ENCODE measurements around the gene OR2G3. TPM values are rescaled to one million over a fixed set of nuclear protein-coding genes. Genes with fewer than 3 reads are reported as not detected.
A peak's percentile ranks its signal among the peaks of the same experiment; 100 is the strongest.

Gene OR2G3
- not detected for polyA plus RNA-seq (2012; ENCODE audit: insufficient read depth, insufficient read length)

DNA sequence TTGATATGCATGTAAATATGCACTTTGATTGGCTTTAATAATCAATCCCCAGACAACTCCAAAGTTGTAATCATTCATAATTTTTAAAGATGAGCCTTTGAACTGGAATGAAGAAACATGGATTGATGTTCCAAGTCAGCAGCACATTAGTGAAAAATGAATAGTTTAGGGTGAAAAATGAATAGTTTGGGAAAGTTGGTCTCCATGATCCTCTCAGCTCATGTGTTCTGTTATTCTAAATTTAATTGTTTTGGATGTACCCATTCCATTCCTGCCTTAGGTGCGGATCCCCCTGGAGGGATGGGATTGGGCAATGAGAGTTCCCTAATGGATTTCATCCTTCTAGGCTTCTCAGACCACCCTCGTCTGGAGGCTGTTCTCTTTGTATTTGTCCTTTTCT, at the start of gene OR2G3:
Gene OR2G3 (plus strand): TSS at position 301 of the 400 bp plus-strand sequence. CDS start 0 bp downstream, at position 301.
- no peak within 1 kb of the TSS for H3K4me3 ChIP-seq (ENCODE audit: low read length)
- DNase-seq (ENCODE audit: low read depth, low spot score) = no peak

GRCh38 chr1:247557926-247558674, 47.3 kb upstream of the OR2G3 start:
- H3K4me3 ChIP-seq (ENCODE audit: low read length) = no peak overlapping the region
- no peak for DNase-seq (ENCODE audit: low read depth, low spot score)

- H3K4me3 ChIP-seq (ENCODE audit: low read length) = no peak overlapping the region
- no peak for DNase-seq (ENCODE audit: low read depth, low spot score)
Observed at GRCh38 chr1:247561711-247562110, 43.7 kb upstream of the OR2G3 start.

GRCh38 chr1:247562198-247562597, 43.2 kb upstream of the OR2G3 start:
- H3K4me3 ChIP-seq (ENCODE audit: low read length) = no peak overlapping the region
- no peak for DNase-seq (ENCODE audit: low read depth, low spot score)

- no peak for DNase-seq (ENCODE audit: low read depth, low spot score)
- no peak overlapping the region for H3K4me3 ChIP-seq (ENCODE audit: low read length)
Observed at GRCh38 chr1:247574236-247574635, 31.1 kb upstream of the OR2G3 start.

- no peak overlapping the region for H3K4me3 ChIP-seq (ENCODE audit: low read length)
- DNase-seq (ENCODE audit: low read depth, low spot score) = no peak
Observed at GRCh38 chr1:247574664-247575063, 30.7 kb upstream of the OR2G3 start.

- no peak overlapping the region for H3K4me3 ChIP-seq (ENCODE audit: low read length)
- peak; percentile 23 for DNase-seq (ENCODE audit: low read depth, low spot score)
Observed at GRCh38 chr1:247576514-247576913, 28.9 kb upstream of the OR2G3 start.

DNA sequence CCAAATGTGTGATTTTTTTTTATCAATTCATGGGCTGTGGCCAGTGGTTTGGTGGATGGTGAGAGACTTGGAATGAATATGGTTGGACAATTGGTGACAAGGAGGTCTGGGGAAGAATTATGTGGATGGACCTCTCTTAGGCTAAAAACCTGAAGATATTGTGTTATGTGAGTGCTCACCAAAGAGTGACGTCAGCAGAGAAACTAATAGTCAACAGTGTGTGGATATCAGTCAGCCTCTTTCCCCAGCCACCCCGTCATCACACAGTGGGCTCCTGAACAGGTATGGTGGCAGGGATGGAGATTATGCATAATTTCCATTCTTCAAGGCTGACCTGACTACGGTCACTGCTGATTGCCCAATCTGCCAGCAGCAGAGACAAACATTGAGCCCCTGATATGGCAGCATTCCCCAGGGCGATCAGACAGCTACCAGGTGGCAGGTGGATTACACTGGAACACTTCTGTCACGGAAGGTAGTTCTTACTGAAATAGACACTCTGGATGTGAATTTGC, 26.4 kb upstream of the OR2G3 start:
- H3K4me3 ChIP-seq (ENCODE audit: low read length) = no peak overlapping the region
- no peak for DNase-seq (ENCODE audit: low read depth, low spot score)

- DNase-seq (ENCODE audit: low read depth, low spot score) = no peak
- H3K4me3 ChIP-seq (ENCODE audit: low read length) = no peak within 1 kb of the TSS
Observed at GRCh38 chr1:247588060-247588459, 17.3 kb upstream of the OR2G3 start, which contains the start of gene OR2G2. Gene OR2G2, plus strand, starts transcription at chr1:247588360. Its CDS starts 0 bp downstream, at chr1:247588360.

GRCh38 chr1:247613405-247613804, 8.0 kb downstream of the OR2G3 start:
- no peak for DNase-seq (ENCODE audit: low read depth, low spot score)

DNA sequence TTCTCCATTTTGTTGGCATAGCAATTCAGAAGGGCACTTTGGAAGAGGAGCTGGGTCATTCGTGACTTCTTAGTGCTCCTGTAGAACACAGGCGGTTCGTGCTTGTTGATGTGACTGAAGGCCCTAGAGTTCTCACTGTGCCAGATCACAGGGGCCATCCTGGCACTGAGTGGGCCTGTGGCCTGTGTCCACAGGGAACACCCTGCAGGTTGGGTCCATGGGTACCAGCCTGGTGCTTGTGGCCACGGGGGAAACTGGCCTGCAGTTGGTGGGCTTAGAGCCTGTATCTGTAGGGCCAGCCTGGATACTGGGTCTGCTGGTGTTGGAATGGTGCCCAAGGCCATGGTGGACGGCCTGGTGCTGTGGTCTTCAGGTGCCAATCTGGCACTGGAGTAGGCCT, 9.2 kb downstream of the OR2G3 start:
- no peak overlapping the region for H3K4me3 ChIP-seq (ENCODE audit: low read length)
- DNase-seq (ENCODE audit: low read depth, low spot score) = no peak

More at GRCh38 chr1:247613405-247613804, 8.0 kb downstream of the OR2G3 start:
- no peak overlapping the region for H3K4me3 ChIP-seq (ENCODE audit: low read length)

GRCh38 chr1:247627951-247628350, 22.6 kb downstream of the OR2G3 start:
- H3K4me3 ChIP-seq (ENCODE audit: low read length) = no peak overlapping the region

GRCh38 chr1:247638011-247638410, 32.6 kb downstream of the OR2G3 start:
- no peak for DNase-seq (ENCODE audit: low read depth, low spot score)
- H3K4me3 ChIP-seq (ENCODE audit: low read length) = no peak overlapping the region

More at GRCh38 chr1:247627951-247628350, 22.6 kb downstream of the OR2G3 start:
- no peak for DNase-seq (ENCODE audit: low read depth, low spot score)

DNA sequence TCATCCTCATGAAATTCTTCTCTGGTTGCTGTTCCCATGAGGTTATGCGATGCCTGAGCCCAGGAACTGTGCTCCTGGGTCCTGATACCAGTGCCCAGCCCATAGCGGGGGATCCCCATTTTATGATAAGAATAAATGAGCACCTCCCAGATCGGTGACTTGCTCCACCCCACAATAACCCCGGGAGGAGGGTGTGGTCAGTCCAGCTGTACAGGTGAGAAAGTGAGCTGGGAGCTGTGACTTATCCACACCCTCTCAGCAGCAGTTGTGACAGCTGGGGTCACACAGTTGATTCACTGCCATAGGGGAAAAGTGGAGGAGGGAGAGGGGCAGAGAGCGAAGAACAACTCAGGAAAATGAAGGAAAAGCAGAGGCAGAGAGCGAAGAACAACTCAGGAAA, 33.4 kb downstream of the OR2G3 start:
- DNase-seq (ENCODE audit: low read depth, low spot score) = no peak
- H3K4me3 ChIP-seq (ENCODE audit: low read length) = no peak overlapping the region

- H3K4me3 ChIP-seq (ENCODE audit: low read length) = no peak overlapping the region
Observed at GRCh38 chr1:247639381-247639981, 34.1 kb downstream of the OR2G3 start.

DNA sequence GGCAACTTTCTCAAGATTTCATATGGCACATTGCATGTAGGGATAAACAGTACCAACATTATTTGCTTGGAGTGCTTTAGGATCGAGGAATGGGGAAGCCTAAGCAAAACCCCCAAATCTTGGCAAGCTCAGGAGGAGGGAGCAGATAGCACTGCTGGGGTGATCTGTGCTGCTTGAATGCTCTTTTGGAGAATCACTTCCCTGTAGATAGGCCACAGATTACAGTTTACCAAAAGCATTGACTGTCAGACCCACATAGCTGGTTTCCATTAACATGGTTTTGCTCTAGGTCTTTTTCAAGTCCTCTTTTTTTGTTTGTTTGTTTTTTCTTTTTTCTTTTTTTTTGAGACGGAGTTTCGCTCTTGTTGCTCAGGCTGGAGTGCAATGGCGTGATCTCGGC, 37.4 kb downstream of the OR2G3 start:
- H3K4me3 ChIP-seq (ENCODE audit: low read length) = no peak overlapping the region
- DNase-seq (ENCODE audit: low read depth, low spot score) = no peak

More at GRCh38 chr1:247639381-247639981, 34.1 kb downstream of the OR2G3 start:
- no peak for DNase-seq (ENCODE audit: low read depth, low spot score)

DNA sequence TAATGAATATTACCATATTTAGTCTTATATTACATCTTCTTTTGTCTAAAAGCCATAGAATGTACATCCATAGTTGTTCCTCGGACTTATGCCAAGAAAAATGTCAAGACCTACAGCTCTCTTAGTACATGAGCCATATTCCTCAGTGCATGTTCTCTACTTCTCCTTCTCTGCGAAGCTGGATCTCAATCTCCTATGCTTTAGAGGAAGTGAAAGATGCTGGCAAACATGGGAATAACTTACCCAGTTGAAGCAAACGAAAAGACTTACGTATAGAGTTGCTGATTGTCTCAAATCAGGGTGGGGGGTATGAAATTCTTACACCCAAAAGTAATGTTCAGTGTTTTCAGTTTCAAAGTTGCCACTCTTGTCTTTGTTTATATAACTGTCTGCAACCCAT, 41.5 kb downstream of the OR2G3 start:
- no peak overlapping the region for H3K4me3 ChIP-seq (ENCODE audit: low read length)
- DNase-seq (ENCODE audit: low read depth, low spot score) = no peak

GRCh38 chr1:247647864-247648263, 42.5 kb downstream of the OR2G3 start:
- DNase-seq (ENCODE audit: low read depth, low spot score) = no peak
- H3K4me3 ChIP-seq (ENCODE audit: low read length) = no peak overlapping the region

- no peak for DNase-seq (ENCODE audit: low read depth, low spot score)
- no peak overlapping the region for H3K4me3 ChIP-seq (ENCODE audit: low read length)
Observed at GRCh38 chr1:247653040-247653439, 47.7 kb downstream of the OR2G3 start.
